HG03025 (cell line): ENCODE results near the gene PLA2G4F.

Experiments
- ATAC-seq: cut with Tn5 transposase; IDR thresholded peaks from one replicate; pipeline ENCODE4 v1.9.1; 2021; ENCODE audit warnings: mild to moderate bottlenecking, moderate library complexity; ENCODE audit not compliant: unreplicated experiment, low FRiP score

Gene PLA2G4F

DNA sequence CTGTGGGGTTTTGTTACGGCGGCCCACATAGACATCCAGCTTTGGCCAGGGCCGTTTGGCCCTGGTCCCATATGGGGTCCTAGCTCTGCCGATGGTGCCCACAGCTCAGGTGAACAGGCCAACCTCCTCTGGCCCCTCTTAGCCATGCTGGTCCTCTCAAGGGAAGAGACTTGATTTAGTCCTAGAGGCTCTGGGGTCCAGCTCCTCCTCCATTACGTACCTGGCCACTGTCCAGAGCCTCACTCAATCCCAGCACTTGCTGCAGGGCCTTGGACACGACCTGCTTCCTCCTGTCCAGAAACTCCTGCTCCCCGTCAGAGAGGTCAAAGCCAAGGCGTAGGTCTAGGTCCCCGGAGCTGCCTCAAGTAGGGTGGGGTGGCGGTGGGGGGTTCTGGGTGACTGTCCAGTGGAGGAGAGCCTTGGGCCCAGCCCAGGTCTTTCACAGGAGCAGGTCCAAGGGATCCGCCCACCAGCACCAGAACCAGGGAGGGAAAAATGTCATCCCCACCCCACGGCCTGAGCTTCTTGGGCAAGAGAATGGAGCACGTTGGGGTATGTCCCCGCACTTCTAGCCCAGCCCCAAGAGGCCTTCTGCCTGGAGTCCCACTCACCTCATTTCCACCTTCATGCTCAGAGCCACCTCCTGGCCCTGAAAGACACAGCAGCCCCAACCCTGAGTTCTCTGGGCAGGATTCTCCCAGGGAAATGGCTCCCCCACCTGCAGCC is 6.8 kb downstream of the PLA2G4F start:
- ATAC-seq = no peak

DNA sequence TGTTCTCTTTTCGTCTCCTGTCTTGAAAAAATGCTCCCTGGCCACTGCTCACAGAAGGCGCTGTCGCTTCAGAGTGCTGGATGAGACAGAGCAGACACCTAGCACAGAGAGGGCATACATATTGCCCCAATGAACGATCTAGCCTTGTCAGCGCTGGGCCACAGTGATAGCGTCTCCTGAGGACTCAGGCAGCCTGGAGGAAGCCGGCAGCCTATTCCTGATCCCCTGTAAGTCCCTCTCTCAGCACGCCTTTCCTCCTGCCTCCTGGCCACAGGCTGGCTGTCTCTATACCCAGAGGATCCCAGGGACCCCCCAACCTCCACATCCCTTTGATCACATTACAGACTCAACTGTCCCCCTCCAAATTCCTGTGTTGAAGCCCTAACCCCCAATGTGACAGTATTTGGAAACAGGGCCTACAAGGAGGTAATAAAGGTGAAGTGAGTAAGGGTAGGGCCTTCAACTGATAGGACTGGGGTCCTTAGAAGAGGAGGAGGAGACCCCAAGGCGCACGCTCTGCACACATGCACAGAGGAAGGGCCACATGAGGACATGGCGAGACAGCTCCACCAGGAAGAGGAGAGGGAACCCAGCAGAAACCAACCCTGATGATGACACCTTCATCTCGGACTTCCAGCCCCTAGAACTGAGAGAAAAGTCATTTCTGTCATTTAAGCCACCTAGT is 7.5 kb downstream of the PLA2G4F start:
- no peak for ATAC-seq

DNA sequence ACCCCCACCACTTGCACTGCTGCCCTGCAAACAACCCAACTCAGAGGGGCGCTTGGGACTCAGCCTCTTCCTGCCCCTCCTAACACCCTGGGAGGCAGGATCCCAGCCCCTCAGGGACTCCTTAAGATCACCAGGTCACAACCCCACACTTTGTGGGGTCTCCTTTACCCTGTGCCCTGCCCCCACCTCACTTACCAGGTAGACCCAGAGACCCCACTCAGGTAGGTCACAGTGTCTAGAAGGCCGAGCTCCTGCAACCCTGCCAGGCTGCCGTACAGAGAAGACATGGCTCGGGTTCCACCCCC is 9.1 kb downstream of the PLA2G4F start:
- ATAC-seq = no peak

DNA sequence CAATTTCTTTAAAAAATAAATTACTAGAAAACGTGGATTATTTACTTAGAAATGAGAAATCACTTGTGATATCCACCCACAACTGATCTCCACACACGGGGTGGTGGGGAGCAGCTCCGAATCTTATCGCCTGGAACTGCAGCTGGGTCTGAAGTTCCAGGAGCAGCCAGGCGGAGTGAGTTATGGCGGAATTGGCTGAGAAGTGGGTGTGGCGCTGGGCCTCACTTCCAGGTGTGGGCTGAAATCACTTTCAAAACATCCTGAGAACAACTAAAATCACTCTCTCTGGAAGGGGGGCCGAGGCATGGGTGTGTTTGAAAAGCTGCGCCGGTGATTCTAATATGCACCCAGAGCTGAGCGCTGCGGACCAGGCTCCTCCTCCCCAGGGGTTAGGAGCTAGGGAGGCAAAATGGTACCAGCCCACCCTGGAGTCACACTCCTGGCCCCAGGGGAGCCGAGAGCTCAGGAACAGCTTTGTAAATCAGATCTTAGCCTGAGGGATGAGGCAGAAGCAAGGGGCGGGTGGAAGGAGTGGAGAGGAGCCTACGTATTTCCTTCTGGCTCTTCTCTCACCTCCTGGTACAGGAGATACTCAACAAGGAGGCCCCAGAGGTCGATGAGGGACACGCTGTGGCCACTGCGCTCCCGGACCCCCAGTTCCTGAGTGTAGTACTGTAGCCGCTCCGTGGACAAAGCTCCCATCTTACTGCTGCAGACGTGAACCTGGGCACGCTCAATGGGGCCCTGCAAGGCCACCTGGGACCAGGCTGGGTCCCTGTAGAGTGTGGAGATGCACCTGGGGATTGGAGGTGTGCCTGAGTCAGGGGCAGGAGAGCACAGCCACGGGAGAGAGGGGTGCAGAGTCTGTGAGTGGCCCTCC is 9.6 kb downstream of the PLA2G4F start:
- ATAC-seq = no peak

DNA sequence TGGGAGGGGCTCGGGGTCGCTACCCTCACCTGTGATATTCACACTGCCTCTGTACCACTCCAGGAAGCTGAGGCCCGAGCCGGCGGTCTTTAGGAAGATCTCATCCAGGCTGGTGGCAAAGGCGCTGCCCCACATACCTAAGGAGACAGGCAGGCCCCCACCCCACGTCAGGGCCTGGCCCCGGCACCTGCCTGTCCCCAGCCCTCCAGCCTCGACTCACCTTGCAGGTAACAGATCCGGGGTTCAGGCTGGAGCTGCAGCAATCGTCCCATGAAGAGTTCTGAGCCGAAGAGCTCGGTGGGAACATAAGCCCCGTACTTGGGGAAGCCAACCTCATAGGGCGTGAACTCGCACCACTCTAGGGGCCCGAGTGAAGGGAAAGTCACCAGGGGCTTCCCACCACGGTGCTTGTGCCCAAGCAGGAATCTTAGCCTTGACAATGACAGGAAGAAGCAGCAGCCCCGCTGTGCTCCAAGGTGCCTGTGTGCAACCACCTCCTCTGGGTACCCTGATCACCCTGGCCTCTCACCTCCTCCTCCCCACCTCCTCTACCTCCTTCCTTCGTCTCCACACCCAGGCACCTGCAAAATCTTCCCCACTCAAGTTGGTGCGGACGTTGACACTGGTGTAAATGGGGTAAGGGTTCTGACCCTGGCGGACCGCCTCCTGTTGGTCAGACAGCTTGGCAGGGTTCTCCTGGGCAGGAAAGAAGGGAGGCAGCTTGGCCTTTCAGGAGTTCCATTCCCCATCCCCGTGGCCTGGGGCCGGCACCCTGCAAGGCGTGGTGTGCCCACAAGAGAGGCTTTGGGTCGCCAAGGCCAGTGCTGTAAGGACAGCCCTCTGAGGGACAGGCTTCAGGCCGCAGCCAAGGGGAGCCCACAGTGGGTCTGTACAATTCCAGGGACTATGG is 10.6 kb downstream of the PLA2G4F start:
- ATAC-seq = no peak

DNA sequence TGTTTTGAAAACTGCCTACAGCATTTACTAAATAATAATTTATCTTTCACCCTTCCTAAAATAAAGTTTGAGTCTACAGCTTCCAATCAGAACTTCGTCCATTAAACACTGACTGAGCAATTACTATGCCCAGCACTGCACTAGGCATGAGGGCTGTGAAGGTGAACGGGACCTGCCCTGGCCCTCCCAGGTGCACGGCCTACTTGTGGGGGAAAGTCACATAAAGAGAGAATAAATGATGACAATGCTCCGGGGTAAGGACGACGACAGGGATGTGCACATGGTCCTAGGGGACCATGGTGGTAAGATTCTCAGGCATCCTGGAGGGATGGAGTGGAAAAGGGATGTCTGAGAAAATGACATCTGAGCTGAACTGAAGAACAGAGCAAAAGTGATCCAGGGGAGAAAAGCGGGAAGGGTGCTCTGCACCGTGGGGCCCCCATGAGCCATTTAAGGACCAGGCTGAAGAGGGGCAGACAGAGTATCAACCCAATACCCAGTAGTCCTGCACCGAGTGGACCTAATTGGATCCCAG is 11.5 kb downstream of the PLA2G4F start:
- no peak for ATAC-seq

DNA sequence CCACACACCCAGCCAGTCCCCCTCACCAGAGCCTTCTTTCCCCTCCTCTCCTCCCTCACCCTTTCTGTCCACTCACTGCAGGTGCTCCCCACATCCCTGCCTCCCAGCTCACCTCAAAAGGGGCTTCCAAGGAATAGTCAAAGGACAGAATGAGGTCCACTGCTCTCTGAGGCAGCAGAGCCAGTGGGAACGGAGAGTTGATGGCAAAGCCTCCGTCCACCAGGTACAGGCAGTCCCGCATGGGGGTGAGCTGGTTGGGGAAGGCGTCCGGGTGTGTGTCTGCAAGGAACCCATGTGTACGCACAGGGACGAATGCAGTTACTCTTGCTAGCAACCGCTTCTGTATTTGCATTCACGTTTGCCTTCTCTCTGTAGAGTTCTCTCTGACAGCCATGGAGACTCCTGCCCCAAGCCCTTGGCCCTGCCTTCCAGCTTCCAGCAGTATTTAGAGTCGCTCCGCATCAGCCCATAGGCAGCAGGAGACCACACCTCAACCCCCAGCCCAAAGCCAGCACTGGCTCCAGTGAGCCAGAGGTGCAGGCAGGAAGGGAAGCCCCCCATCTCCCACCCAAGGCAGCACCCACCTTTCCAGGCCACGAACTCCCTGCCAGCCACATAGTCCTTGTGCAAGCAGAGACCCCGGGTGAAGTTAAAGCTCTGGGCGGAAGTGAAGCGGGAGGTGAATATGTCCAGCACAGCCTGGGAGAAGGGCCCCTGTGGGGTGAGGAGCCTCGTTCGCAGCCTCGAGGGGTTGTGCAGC is 12.4 kb downstream of the PLA2G4F start:
- no peak for ATAC-seq

DNA sequence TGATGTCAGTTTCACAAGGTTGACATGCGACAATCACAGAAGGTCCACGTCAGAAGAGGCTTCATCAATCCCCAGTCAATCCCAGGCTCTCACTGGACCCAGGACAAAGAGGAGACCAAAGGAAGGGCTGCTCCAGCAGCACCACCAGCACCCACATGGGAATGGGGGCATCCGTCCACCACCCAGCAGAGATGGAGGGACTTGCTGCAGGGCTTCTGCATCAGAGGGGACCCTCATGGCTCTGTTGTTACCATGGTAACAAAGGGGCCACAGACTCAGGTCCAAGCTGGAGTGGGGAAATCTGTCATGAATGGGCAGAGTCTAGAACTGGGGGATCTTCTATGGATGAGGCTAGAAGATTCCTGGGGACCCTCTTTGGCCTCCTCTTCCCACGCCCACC is 13.1 kb downstream of the PLA2G4F start:
- no peak for ATAC-seq

DNA sequence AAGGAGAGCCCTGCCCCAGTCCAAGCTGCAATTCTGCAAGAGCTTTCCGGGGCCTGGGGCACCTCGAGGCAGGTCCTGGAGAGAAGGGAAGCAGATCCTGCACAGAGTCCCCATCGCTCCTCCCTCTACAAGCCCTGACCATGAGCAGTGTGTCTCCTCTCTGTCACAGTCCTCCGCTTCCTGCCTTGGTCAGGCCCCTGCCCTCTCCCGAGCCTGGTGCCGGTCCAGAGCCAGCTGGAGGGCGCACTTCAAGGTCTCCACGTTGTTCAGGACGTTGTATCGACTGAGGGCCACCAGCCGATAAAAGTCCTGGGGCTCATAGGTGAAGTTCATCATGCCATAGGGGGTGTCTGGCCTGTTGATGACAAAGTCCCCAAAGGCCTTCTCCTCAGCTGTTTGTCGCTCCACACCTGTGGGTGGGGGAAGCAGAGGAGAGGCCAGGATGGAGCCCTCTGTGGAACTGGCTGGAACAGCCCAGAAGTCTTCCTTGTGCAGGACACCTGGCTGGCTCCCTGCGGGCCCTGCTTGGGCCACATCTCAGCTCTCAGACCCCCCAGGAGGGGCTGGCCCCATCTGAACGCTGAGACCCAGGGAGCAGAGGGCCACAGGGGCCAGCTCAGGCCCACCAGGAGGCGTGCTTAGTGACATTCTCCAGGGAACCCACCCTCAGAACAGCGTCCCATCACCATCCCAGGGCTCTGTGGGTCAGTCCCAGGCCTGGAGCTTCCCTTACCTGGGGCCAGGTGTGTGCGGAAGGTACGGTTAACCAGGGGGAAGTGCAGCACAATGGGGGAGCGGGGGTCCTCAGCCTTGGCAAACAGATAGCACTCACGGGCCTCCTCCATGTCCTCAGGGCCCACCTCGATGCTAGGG is 14.4 kb downstream of the PLA2G4F start:
- ATAC-seq = no peak

DNA sequence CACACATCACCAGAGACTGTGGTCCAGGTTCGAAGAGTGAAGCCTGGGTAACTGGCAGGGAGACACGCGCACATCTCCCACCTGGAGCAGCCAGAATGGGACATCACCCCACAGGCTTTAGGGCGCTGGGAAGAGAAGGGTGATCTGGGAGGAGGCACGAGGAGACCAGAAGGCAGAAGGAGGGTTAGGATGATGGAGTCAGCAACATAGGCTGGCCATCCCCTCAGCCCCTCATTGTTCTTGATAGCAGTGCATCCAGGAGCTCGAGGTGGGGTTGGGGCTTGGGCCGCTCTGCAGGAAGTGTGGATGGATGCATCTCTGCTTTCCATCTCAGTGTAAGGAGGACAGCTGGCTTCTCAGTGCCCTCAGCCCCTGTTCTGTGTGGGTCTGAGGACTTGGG is 15.2 kb downstream of the PLA2G4F start:
- ATAC-seq = no peak

DNA sequence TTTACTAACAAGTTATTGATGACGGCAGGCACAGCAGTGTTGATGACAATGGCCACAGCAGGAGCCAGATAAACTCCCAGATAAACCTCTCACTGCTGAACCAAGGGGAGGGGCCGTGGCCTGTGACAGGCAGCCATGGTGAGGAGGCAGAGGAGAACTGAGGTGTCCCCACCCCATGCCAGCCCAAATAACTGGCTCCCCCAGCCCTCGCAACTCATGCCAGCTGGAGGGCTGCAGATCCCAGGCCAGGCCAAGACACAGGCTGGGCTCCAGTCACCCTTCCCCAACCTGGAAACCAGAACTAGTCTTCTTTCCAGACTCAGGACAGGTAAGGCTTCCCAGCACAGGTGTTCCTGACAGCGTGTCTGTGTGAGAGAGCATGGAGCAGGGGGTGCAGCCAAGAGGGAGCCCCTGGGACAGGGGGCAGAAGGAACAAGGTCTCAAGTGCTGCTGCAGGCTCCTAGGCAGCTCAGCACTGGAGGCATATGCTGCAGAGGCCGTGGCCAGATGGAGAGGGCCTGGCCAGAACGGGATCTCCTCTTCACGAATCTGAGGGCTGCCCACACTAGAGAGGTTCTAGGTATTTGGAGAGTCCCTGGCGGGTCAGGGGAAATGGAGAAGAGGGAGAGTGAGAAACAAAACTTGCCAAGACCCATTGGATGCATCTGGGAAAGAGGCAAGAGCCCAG is 15.9 kb downstream of the PLA2G4F start:
- no peak for ATAC-seq

DNA sequence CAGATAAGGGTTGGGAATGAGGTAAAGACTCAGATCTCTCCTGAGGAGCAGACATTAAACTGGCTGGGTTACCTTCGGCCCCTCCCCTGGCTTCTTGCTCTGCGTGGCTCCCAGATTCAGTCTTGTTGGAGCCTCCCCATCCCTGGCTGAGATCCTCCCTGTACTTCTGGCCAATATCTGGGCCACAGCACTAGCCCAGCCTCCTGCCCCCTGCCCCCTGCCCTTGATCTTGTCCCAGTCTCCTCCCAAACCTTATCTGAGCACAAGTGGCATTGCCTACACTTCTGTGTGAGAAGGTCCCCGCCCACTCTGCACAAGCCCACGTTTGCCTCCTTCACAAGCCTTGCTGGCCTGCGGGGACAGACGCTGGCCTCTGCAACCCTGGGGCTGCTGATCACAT is 16.8 kb downstream of the PLA2G4F start:
- no peak for ATAC-seq

DNA sequence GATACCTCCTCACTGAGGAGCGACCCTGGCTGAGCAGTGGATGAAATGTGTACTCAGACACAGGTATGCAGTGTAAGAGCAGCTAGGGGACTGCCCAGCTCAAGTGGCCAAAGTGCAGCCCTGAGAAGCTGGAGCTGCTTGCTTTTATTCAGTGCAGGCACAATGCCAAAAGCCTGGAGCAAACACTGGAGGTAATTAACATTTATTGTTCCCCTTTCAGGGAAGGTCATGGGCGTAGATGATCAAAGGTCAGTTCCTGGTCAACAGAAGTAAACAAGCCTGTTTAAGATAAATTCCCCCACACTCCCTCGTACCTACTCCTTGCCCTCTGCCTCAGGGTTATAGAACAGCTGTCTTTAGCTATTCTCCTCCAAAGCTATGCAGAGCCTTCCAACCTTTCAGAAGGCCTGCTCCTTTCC is 17.5 kb downstream of the PLA2G4F start:
- no peak for ATAC-seq

DNA sequence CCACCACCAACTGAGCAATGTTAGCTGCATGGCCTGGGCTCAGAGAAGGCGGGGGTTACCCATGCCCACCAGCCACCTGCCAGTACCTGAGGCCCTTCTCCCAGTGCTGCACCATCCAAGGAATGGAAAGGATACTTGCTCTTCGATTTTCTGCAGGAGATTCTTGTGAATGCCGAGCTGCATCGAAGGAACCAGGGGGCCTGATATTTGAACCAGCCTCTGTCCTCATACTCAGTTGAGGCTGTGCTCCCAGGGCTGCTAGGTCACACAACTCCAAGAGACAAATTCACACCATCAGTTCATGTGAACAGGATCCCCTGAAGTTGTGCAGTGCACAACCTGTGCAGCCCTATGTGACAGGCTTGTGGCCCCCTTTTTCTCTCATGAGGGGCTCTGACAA is 18.0 kb downstream of the PLA2G4F start:
- ATAC-seq = no peak

DNA sequence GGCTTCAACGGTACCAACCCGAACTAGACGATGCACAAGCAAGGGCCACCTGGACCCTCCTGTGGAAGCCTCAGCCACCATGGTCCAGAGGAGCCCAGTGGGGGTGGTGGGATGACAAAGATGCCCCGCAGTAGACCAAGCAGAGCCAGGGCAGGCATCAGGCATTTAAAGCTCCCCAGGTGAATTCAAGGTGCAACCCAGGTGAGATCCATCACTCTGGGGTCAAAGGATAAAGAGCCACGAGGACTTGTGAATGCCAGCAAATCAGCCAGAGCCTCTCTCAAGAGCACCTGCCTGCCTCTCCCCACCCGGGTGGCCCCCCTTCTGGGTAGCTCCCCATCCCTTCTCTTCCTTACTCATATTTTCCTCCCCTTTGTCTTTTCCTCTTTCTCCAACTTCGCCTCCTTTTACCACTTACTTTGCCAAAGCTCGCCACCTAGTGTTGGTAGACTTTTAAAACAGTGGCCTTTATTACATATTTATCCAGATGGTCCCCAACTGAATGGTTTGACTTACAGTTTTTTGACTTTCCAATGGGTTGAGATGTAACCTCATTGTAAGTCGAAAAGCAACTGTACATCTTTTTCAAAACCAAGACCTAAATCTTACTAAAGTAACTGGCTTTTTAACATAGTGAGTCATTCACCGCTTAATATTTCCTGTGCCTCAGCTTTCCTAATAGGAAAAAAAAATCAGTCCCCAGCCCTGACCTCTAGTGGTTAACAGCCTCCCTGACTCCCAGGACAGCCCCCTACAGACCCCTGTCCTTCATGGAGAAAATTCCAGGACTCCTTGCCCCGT is 18.8 kb downstream of the PLA2G4F start:
- ATAC-seq = no peak

DNA sequence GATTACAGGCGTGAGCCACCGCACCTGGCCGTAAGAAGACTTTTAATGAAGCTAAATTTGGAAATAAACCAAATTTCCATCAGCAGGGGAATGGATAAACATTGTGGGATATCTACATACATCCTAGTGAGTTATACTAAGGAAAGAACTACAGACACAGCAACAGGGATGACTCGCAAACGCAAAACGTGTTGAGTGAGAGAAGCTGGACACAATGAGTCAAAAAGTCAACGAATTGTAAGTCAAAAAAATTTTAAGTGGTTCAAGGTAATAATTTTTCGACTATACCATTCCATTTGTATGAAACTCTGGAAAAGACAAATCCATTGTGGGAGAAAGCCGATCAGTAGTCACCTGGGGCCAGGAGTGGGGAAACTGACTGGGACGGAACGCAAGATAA is 19.9 kb downstream of the PLA2G4F start:
- no peak for ATAC-seq

DNA sequence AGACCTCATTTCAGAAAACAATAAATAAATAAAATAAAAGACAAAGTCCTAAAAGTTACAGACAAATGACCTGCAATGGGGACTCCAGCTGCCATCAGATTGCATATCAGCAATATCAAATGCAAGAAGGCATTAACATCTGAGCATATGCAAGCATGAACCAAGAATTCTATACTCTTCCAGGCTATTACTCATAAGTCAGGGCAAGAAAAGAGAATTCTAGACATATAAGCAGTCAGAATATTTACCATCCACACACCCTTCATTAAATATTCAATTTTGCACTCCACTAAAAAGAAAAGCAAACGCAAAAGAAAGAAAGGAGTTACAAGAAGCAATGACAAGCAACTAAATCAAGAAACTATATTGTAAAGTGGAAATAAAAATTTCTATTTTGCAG is 21.1 kb downstream of the PLA2G4F start:
- no peak for ATAC-seq
